VCaP (cell line): Measurements from ENCODE around the gene CD96.

Experiments
- H3K27ac ChIP-seq: fragments of 450-650 bp; 2 replicates; pipeline ENCODE4 v1.5.1; 2017
- TF ChIP-seq, protein P1 (sequence below): fragments of 450-650 bp; conservative IDR thresholded peaks from 2 replicates; pipeline ENCODE4 v1.5.1; 2017; ENCODE audit warnings: mild to moderate bottlenecking, moderate library complexity

The CD96 gene

DNA sequence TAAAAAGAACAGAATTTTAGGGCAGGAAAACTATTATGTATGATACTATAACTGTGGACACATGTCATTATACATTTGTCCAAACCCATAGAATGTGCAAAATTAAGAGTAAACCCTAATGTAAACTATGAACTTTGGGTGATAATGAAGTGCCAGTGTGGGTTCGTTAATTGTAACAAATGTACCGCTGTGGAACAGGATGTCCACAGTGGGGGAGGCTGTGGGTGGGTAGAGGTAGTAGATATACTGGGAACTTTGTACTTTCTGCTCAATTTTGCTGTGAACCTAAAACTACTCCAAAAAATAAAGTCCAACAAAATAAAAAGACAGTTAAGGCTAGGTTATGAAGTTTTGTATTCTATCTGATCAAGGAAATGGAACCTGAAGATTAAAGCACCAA, 24.8 kb downstream of the CD96 start:
- H3K27ac ChIP-seq, result no peak overlapping the region
- TF ChIP-seq, protein P1, sequence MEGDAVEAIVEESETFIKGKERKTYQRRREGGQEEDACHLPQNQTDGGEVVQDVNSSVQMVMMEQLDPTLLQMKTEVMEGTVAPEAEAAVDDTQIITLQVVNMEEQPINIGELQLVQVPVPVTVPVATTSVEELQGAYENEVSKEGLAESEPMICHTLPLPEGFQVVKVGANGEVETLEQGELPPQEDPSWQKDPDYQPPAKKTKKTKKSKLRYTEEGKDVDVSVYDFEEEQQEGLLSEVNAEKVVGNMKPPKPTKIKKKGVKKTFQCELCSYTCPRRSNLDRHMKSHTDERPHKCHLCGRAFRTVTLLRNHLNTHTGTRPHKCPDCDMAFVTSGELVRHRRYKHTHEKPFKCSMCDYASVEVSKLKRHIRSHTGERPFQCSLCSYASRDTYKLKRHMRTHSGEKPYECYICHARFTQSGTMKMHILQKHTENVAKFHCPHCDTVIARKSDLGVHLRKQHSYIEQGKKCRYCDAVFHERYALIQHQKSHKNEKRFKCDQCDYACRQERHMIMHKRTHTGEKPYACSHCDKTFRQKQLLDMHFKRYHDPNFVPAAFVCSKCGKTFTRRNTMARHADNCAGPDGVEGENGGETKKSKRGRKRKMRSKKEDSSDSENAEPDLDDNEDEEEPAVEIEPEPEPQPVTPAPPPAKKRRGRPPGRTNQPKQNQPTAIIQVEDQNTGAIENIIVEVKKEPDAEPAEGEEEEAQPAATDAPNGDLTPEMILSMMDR, result no peak

DNA sequence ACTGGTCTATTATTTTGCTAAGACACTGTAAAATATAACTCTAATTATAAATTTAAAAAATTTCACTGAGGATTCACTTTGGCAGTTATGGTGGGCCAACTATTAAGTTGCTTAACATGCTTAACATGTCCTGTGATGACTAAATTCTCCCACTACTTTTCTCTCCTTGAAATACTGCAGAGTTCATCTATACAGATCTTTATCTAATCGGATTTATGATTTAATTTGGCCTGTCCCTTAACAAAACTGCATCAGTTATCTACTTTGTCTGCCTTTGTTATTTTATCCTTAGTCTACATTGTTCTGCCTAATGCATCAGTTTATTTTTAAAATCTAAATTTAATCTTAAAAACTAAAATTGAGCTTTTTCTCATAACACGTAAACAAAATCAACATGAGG, 26.4 kb downstream of the CD96 start:
- H3K27ac ChIP-seq, result no peak overlapping the region
- TF ChIP-seq, protein P1, result no peak

DNA sequence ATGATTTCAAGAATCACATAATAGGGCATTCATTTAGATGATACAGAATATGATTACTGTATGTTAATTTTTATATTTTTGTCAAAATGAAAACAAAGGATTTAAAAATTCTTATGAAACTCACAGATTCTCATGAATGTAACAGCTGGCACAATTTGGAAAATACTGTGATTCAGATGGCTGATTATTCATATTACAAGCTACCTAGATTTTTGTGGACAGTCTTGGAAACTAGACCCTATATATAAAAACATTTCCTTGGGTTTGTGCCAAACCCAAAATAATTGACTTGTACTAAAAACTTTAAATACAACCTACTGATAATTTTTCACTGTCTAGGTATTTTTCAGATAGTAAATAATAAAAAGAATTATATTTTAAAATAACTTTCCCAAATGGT, 26.9 kb downstream of the CD96 start:
- TF ChIP-seq, protein P1, result no peak
- H3K27ac ChIP-seq, result no peak overlapping the region

DNA sequence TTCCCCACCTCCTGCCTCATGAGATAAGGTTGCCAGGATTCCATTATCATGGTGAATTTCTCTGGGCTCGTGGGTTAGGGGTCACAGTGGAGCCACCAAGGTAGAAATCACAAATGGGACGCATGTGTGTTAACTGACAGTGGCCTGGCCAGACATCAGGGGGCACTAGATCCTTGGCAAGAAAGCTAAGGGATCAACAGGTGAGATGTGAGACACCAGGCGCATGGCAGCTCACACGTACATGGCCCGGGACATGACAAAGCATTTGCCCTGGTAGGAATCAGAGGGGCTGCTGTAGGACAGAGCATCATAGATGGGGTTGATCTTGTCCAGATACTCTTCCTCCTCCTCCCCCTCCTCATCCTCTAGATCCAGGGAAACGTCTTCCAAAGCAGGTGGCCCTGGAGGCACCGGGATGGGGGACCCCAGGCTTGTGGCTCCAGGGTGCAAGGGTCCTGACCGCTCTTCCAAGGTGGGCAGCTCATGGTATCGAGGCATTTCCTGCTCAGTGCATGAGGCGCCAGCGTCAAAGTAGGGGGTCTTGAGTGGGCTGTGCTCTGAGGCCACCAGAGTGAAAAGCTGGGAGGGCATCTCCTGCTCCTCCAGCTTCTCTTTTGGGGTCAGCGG, 28.5 kb downstream of the CD96 start:
- H3K27ac ChIP-seq, result no peak overlapping the region
- TF ChIP-seq, protein P1, result no peak

DNA sequence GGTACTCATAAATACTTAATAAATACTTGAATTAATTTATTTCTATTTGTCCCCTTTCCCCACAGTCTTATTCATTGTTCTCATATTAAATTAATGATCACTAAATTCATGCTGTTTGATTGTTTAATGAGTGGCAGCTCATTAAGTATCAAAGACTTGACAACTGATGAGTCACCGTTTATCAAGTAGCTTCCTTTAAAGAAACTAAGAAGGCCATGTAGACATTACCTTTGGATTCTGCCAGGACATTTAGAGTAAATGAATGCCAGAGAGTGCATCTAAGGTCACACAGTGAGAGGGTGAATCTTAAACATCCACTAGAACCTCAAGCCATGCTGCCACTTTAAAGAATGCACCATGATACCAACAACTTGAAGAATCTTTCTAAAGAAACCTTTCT, 29.3 kb downstream of the CD96 start:
- H3K27ac ChIP-seq, result no peak overlapping the region
- TF ChIP-seq, protein P1, result no peak

DNA sequence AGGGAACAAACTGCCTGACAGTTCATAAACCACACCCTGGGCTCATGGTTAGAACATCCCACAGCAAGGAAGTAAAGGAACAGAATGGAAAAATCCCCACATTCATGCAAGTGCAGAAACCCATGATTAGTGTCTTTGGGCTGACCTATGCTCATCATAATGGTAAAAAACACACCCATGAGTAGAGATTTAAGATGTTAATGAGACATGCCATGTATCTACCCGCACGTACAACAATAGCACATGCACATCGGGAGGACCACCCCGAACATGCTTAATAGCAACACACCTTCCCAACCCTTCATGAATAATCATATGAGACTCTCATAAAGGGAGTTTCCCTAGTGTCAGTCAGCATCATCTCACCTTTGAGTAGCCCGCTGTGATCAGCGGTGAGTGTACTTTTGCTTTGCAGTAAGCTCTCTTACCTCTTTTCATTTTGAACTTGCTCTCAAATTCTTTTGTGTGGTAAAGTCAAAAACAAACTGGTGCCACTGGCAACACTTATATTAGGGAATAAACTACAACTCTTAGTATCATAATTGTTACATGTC, 30.0 kb downstream of the CD96 start:
- TF ChIP-seq, protein P1, result no peak
- H3K27ac ChIP-seq, result no peak overlapping the region

DNA sequence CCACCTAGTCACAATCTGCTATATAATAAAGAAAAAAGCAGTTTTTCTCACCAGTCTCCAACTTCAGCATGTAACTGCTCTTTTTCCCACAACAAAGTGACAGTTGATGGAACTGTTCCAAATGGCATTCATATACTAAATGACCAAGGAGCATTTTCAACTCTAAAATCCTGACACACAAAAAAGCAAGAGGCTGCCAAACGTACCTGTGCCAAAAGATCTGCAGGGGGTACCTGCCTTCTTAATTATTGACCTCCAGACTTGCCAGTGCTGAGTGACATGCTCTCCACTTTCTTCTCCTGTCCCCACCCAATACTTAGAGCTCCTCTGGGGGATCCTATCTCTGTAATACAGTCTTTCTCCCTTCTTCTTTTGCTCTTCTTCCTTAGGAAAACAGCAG, 35.1 kb downstream of the CD96 start:
- TF ChIP-seq, protein P1, result no peak

More for the DNA sequence above, 35.1 kb downstream of the CD96 start:
- no peak overlapping the region for H3K27ac ChIP-seq
